HepG2 (cell line): ENCODE data around the gene NDST1. TPM values are rescaled to one million over a fixed set of nuclear protein-coding genes. Genes with fewer than 3 reads are reported as not detected.

Experiments used
- DMAP1 ChIP-seq: IDR thresholded peaks from 2 replicates; pipeline ENCODE4 v1.6.1; 2016
- KAT8 ChIP-seq: IDR thresholded peaks from 2 replicates; pipeline ENCODE4 v1.6.1; 2016; ENCODE audit warnings: missing genetic modification reagents, missing compliant biosample characterization
- KDM1A ChIP-seq: IDR thresholded peaks from 2 replicates; pipeline ENCODE4 v1.6.1; 2016; ENCODE audit warnings: missing compliant biosample characterization
- PATZ1 ChIP-seq: sonication (generic); formaldehyde crosslinking; IDR thresholded peaks from 2 replicates; pipeline ENCODE4 v1.4.0; 2020; ENCODE audit warnings: missing genetic modification reagents
- SMAD1 ChIP-seq: sonication (generic); formaldehyde crosslinking; IDR thresholded peaks from 2 replicates; pipeline ENCODE4 v1.4.0; 2020; ENCODE audit warnings: missing genetic modification reagents, low read depth, mild to moderate bottlenecking, borderline replicate concordance
- SOX6 ChIP-seq, 2 experiments: fragments of 450-650 bp in 1 of 2; sonication (generic) in 1 of 2; formaldehyde crosslinking in 1 of 2; IDR thresholded peaks; 2 replicates each; pipeline versions ENCODE4 v1.4.0 to v1.6.1; 2017 to 2020; ENCODE audit warnings: antibody characterized with exemption in 1 of 2, mild to moderate bottlenecking in 1 of 2, missing genetic modification reagents in 1 of 2
- ZBTB42 ChIP-seq: sonication (generic); formaldehyde crosslinking; IDR thresholded peaks from 2 replicates; pipeline ENCODE4 v1.5.0; 2020; ENCODE audit warnings: mild to moderate bottlenecking, missing genetic modification reagents
- ZNF234 ChIP-seq: sonication (generic); formaldehyde crosslinking; conservative IDR thresholded peaks from 2 replicates; pipeline ENCODE4 v1.5.1; 2020; ENCODE audit warnings: mild to moderate bottlenecking, missing genetic modification reagents
- ZNF274 ChIP-seq: sonication (generic); formaldehyde crosslinking; IDR thresholded peaks from 2 replicates; pipeline ENCODE4 v1.5.1; 2020; ENCODE audit warnings: mild to moderate bottlenecking, missing genetic modification reagents
- ZNF30 ChIP-seq: sonication (generic); formaldehyde crosslinking; IDR thresholded peaks from 2 replicates; pipeline ENCODE4 v1.5.0; 2020; ENCODE audit warnings: mild to moderate bottlenecking, missing genetic modification reagents
- ZNF496 ChIP-seq: sonication (generic); formaldehyde crosslinking; IDR thresholded peaks from 2 replicates; pipeline ENCODE4 v1.8.1; 2023; ENCODE audit warnings: mild to moderate bottlenecking, moderate library complexity, missing genetic modification reagents; ENCODE audit not compliant: insufficient replicate concordance
- ZNF562 ChIP-seq: sonication (generic); formaldehyde crosslinking; IDR thresholded peaks from 2 replicates; pipeline ENCODE4 v1.8.0; 2022; ENCODE audit warnings: missing genetic modification reagents, borderline replicate concordance
- ZNF607 ChIP-seq: sonication (generic); formaldehyde crosslinking; IDR thresholded peaks from 2 replicates; pipeline ENCODE4 v1.5.1; 2020; ENCODE audit warnings: missing genetic modification reagents, mild to moderate bottlenecking, borderline replicate concordance
- ZNF652 ChIP-seq: IDR thresholded peaks from 2 replicates; pipeline ENCODE4 v1.6.1; 2016; ENCODE audit warnings: low read depth, borderline replicate concordance
- ZNF749 ChIP-seq: sonication (generic); formaldehyde crosslinking; IDR thresholded peaks from 2 replicates; pipeline ENCODE4 v1.8.0; 2022; ENCODE audit warnings: mild to moderate bottlenecking, missing genetic modification reagents, moderate library complexity, borderline replicate concordance
- ZNF850 ChIP-seq: sonication (generic); formaldehyde crosslinking; conservative IDR thresholded peaks from 2 replicates; pipeline ENCODE4 v1.9.0; 2021; ENCODE audit warnings: mild to moderate bottlenecking, missing genetic modification reagents
- polyA plus RNA-seq, 8 experiments: library from polyadenylated mRNA; depleted of rRNA in 3 of 8; stranded (reverse) in 7 of 8; unstranded in 1 of 8; fragments of >200 nt; fragmentation: Illumina TruSeq in 4 of 8; extraction: Trizol in 4 of 8; gene quantifications; 2 replicates each; pipeline versions ENCODE4 v1.2.1 to v1.2.3, GENCODE V29; 2011 to 2016; ENCODE audit warnings: low read depth in 4 of 8, missing spikeins in 1 of 8, mixed read lengths in 1 of 8; ENCODE audit not compliant: insufficient read depth in 1 of 8
- total RNA-seq, 5 experiments: library from RNA; depleted of rRNA; stranded (reverse); fragments of >200 nt; fragmentation: Illumina TruSeq; extraction: Trizol; gene quantifications; 2 replicates each; pipeline ENCODE4 v1.2.3, GENCODE V29; 2016; ENCODE audit warnings: low read depth in 1 of 5
- TF ChIP-seq, protein P1 (sequence below): sonication (generic); formaldehyde crosslinking; conservative IDR thresholded peaks from 2 replicates; pipeline ENCODE4 v1.4.0; 2020; ENCODE audit warnings: mild to moderate bottlenecking, missing genetic modification reagents, moderate library complexity
- TF ChIP-seq, protein P2 (sequence below): sonication (generic); formaldehyde crosslinking; IDR thresholded peaks from 2 replicates; pipeline ENCODE4 v1.4.0; 2020; ENCODE audit warnings: missing genetic modification reagents

NDST1 gene
- total and polyA plus RNA-seq, 2 of the 13 experiments (the other 11 are each of a cell fraction or from before 2014, with no cell fraction given): 23.8 to 26.2 TPM

GRCh38 chr5:150522504-150523414, 14.8 kb downstream of the NDST1 start (continued):
- TF ChIP-seq ZNF30: no peak
- peak; percentile 62; the same call in 1 of the 2 replicates for TF ChIP-seq SMAD1
- TF ChIP-seq KAT8 (CRISPR knock-in tag): peak; percentile 64; the same call in 1 of the 2 replicates
- no peak for TF ChIP-seq ZNF234 (CRISPR knock-in tag)
- TF ChIP-seq PATZ1 (CRISPR knock-in tag): peak; percentile 96
- no peak; the same call in 1 of the 2 replicates for TF ChIP-seq ZNF749 (CRISPR knock-in tag)
- TF ChIP-seq KDM1A: peak; percentile 74
- TF ChIP-seq ZNF496 (CRISPR knock-in tag): no peak
- TF ChIP-seq, protein P1, sequence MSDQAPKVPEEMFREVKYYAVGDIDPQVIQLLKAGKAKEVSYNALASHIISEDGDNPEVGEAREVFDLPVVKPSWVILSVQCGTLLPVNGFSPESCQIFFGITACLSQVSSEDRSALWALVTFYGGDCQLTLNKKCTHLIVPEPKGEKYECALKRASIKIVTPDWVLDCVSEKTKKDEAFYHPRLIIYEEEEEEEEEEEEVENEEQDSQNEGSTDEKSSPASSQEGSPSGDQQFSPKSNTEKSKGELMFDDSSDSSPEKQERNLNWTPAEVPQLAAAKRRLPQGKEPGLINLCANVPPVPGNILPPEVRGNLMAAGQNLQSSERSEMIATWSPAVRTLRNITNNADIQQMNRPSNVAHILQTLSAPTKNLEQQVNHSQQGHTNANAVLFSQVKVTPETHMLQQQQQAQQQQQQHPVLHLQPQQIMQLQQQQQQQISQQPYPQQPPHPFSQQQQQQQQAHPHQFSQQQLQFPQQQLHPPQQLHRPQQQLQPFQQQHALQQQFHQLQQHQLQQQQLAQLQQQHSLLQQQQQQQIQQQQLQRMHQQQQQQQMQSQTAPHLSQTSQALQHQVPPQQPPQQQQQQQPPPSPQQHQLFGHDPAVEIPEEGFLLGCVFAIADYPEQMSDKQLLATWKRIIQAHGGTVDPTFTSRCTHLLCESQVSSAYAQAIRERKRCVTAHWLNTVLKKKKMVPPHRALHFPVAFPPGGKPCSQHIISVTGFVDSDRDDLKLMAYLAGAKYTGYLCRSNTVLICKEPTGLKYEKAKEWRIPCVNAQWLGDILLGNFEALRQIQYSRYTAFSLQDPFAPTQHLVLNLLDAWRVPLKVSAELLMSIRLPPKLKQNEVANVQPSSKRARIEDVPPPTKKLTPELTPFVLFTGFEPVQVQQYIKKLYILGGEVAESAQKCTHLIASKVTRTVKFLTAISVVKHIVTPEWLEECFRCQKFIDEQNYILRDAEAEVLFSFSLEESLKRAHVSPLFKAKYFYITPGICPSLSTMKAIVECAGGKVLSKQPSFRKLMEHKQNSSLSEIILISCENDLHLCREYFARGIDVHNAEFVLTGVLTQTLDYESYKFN (CRISPR knock-in tag): peak; percentile 100
- no peak for TF ChIP-seq SOX6 (IDR thresholded peaks at IDR 0.05)
- TF ChIP-seq SOX6 (CRISPR knock-in tag; IDR thresholded peaks at IDR 0.05): peak; percentile 99
- TF ChIP-seq, protein P2, sequence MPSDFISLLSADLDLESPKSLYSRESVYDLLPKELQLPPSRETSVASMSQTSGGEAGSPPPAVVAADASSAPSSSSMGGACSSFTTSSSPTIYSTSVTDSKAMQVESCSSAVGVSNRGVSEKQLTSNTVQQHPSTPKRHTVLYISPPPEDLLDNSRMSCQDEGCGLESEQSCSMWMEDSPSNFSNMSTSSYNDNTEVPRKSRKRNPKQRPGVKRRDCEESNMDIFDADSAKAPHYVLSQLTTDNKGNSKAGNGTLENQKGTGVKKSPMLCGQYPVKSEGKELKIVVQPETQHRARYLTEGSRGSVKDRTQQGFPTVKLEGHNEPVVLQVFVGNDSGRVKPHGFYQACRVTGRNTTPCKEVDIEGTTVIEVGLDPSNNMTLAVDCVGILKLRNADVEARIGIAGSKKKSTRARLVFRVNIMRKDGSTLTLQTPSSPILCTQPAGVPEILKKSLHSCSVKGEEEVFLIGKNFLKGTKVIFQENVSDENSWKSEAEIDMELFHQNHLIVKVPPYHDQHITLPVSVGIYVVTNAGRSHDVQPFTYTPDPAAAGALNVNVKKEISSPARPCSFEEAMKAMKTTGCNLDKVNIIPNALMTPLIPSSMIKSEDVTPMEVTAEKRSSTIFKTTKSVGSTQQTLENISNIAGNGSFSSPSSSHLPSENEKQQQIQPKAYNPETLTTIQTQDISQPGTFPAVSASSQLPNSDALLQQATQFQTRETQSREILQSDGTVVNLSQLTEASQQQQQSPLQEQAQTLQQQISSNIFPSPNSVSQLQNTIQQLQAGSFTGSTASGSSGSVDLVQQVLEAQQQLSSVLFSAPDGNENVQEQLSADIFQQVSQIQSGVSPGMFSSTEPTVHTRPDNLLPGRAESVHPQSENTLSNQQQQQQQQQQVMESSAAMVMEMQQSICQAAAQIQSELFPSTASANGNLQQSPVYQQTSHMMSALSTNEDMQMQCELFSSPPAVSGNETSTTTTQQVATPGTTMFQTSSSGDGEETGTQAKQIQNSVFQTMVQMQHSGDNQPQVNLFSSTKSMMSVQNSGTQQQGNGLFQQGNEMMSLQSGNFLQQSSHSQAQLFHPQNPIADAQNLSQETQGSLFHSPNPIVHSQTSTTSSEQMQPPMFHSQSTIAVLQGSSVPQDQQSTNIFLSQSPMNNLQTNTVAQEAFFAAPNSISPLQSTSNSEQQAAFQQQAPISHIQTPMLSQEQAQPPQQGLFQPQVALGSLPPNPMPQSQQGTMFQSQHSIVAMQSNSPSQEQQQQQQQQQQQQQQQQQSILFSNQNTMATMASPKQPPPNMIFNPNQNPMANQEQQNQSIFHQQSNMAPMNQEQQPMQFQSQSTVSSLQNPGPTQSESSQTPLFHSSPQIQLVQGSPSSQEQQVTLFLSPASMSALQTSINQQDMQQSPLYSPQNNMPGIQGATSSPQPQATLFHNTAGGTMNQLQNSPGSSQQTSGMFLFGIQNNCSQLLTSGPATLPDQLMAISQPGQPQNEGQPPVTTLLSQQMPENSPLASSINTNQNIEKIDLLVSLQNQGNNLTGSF (CRISPR knock-in tag): 0 out of 2 replicates have a peak, but pooled peaks have one; percentile 49
- no peak for TF ChIP-seq ZNF562 (CRISPR knock-in tag)
- TF ChIP-seq ZNF652 (CRISPR knock-in tag): peak; percentile 73; the same call in 1 of the 2 replicates
- no peak for TF ChIP-seq ZNF850 (CRISPR knock-in tag)
- no peak for TF ChIP-seq ZBTB42 (CRISPR knock-in tag)
- no peak for TF ChIP-seq ZNF607 (CRISPR knock-in tag)
- TF ChIP-seq DMAP1: no peak
- no peak for TF ChIP-seq ZNF274
